OCI-LY7 (cell line): Measurements from ENCODE around the gene PARP3. TPM values are rescaled to one million over a fixed set of nuclear protein-coding genes. Genes with fewer than 3 reads are reported as not detected.

Experiments
- BruUV-seq: library from RNA; stranded (reverse); fragments of 400-500 nt; replicated peaks from 2 replicates; lab custom pipeline; 2021; lab: Mats Ljungman, UMichigan
- CTCF ChIA-PET: fragments of 300-600 bp; sonication (Branson Sonifier 250); formaldehyde crosslinking; loops from one replicate; lab custom pipeline; 2022; ENCODE audit warnings: antibody characterized with exemption; ENCODE audit not compliant: unreplicated experiment; lab: Charles Lee
- POLR2A ChIA-PET: fragments of 300-600 bp; sonication (Branson Sonifier 250); formaldehyde crosslinking; loops from one replicate; lab custom pipeline; 2022; ENCODE audit warnings: antibody characterized with exemption; lab: Charles Lee
- DNase-seq: peaks from one replicate; pipeline ENCODE4 v3.0.0-alpha.2; 2015; ENCODE audit warnings: low spot score
- H2AFZ ChIP-seq: fragments of 200-600 bp; sonication (generic), shearing (Covaris generic); 2 replicates; pipeline ENCODE4 v1.6.1; 2014; ENCODE audit warnings: mild to moderate bottlenecking, antibody characterized with exemption, low read length, moderate library complexity
- H3K27ac ChIP-seq: fragments of 200-600 bp; sonication (generic); 2 replicates; pipeline ENCODE4 v1.5.1; 2014; ENCODE audit warnings: mixed run types, low read depth, mild to moderate bottlenecking, moderate library complexity, low read length, inconsistent platforms; ENCODE audit not compliant: poor library complexity, severe bottlenecking
- H3K36me3 ChIP-seq: fragments of 200-600 bp; sonication (generic); 2 replicates; pipeline ENCODE4 v1.6.1; 2014; ENCODE audit warnings: mild to moderate bottlenecking, antibody characterized with exemption, low read length, moderate library complexity, mixed read lengths; ENCODE audit not compliant: insufficient read depth
- H3K4me1 ChIP-seq: fragments of 200-600 bp; sonication (generic); 2 replicates; pipeline ENCODE4 v1.5.1; 2014; ENCODE audit warnings: mild to moderate bottlenecking, low read length; ENCODE audit not compliant: insufficient read depth, poor library complexity, severe bottlenecking
- H3K4me2 ChIP-seq: fragments of 200-600 bp; sonication (generic); 2 replicates; pipeline ENCODE4 v1.6.1; 2014; ENCODE audit warnings: mild to moderate bottlenecking, low read length
- H3K4me3 ChIP-seq: fragments of 200-600 bp; sonication (generic); 2 replicates; pipeline ENCODE4 v1.5.1; 2014; ENCODE audit warnings: mild to moderate bottlenecking, low read depth, low read length; ENCODE audit not compliant: poor library complexity, severe bottlenecking
- H3K79me2 ChIP-seq: fragments of 200-600 bp; sonication (generic); 2 replicates; pipeline ENCODE4 v1.6.1; 2016; ENCODE audit warnings: low read depth, mild to moderate bottlenecking, low read length, moderate library complexity, mixed read lengths; ENCODE audit not compliant: insufficient read depth
- H3K9me2 ChIP-seq: fragments of 200-600 bp; sonication (generic); 2 replicates; pipeline ENCODE4 v1.6.1; 2016; ENCODE audit warnings: mild to moderate bottlenecking, low read length, mixed read lengths; ENCODE audit not compliant: insufficient read depth
- H3K9me3 ChIP-seq: fragments of 200-600 bp; sonication (generic); 2 replicates; pipeline ENCODE4 v1.6.1; 2014; ENCODE audit warnings: mild to moderate bottlenecking, mixed run types, low read length, mixed read lengths
- H4K20me1 ChIP-seq: fragments of 200-600 bp; sonication (generic); 2 replicates; pipeline ENCODE4 v1.6.1; 2014; ENCODE audit warnings: mild to moderate bottlenecking, antibody characterized with exemption, low read length, moderate library complexity, mixed read lengths; ENCODE audit not compliant: insufficient read depth
- CTCF ChIP-seq: fragments of 200-600 bp; sonication (generic); conservative IDR thresholded peaks from 2 replicates; pipeline ENCODE4 v1.5.1; 2014; ENCODE audit warnings: mild to moderate bottlenecking, antibody characterized with exemption, low read length, moderate library complexity, mixed read lengths
- EZH2phosphoT487 ChIP-seq: fragments of 200-600 bp; sonication (generic); IDR thresholded peaks from 2 replicates; pipeline ENCODE4 v1.6.1; 2018; ENCODE audit warnings: low read depth, borderline replicate concordance, mild to moderate bottlenecking, mixed run types, antibody characterized with exemption, low read length, moderate library complexity, mixed read lengths
- intact Hi-C: fragments of 100-400 bp; cut with micrococcal nuclease; formaldehyde crosslinking; loops from one replicate; pipeline ENCODE4 v1.10.0; 2022; ENCODE audit not compliant: unreplicated experiment
- total RNA-seq, 2 experiments: library from RNA; depleted of rRNA in 1 of 2; stranded (reverse); fragments of >200 nt in 1 of 2; shearing (Covaris generic) in 1 of 2; gene quantifications; 2 replicates each; pipeline ENCODE4 v1.2.3, GENCODE V29; 2014 to 2022

PARP3 gene
- total RNA-seq, 2 experiments from 2014 or later, result 11.9 to 12.0 TPM

DNA sequence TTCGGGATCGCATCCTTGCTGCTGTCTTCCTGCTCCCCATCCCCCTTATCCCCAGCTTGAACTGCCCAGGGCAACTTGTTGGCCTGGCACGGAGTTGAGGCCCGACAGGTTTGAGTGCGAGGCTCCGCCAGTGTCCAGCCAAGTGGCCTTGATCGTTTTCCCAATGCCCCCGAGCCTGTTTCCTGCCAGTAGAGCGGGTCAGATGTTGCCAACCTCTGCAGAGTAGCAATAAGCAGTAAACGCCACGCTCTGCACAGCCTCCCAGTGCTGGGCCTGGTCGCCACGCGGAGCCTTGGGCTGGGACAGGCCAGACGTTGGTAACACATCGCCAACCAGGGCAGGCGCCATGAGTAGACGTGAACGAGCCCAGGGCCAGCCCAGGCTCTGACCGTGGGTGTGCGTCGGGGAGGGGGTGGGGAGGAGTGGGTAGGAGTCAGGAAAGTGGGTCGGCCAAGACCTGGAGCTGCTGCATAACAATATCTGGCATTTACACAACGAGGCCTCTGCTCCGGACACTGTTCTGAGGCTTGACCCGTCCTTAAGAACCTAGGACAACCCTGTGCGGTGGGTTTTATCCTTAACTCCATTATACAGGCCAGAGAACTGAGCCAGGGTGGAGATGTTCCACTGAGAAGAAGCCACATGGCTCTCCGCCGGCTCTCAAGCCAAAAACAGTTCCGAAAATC, 32.3 kb downstream of the PARP3 start:
- no peaks in the 10 kb centered on the region for H3K79me2 ChIP-seq
- peak overlapping the region; percentile 76 for H3K4me3 ChIP-seq
- H3K27ac ChIP-seq, result peak overlapping the region; percentile 30
- H2AFZ ChIP-seq, result peak overlapping the region; percentile 95
- H3K9me2 ChIP-seq, result no peaks in the 10 kb centered on the region
- H3K9me3 ChIP-seq, result no peaks in the 10 kb centered on the region
- no peak for DNase-seq
- intact Hi-C loops, result loop anchor here (1.0 to 2.0 kb wide), 2 partner anchors 20 to 32 kb away; partner anchors contain the start of genes PARP3 and RPL29
- ChIA-PET CTCF (interaction anchor here (0.5 to 1.3 kb wide), 3 partner anchors 12 to 41 kb away, joined by 3 to 4 read pairs (median 4); partner anchors contain the start of gene RRP9), POLR2A (interaction anchor here (0.8 to 0.9 kb wide), 2 partner anchors 32 to 33 kb away, joined by 3 read pairs; partner anchors contain the start of genes PARP3 and RRP9)
- no peaks in the 10 kb centered on the region for H4K20me1 ChIP-seq
- no TSS peak for BruUV-seq
- H3K4me2 ChIP-seq, result peak overlapping the region; percentile 95
- H3K4me1 ChIP-seq, result peaks cover 30% of the 10 kb centered on the region
- H3K36me3 ChIP-seq, result no peaks in the 10 kb centered on the region
- TF ChIP-seq CTCF (peak; percentile 1; the same call in 1 of the 2 replicates), EZH2phosphoT487 (no peak)

- peak within 1 kb of the TSS; percentile 30 for H3K27ac ChIP-seq
- ChIA-PET CTCF (interaction anchor here (1.3 kb wide), 1 partner anchor 34 kb away, joined by 3 read pairs; the partner anchor contains the start of gene RRP9), POLR2A (interaction anchor here (0.7 kb wide), 1 partner anchor 33 kb away, joined by 3 read pairs; the partner anchor contains the start of genes PARP3 and RRP9)
- no peaks in the 10 kb centered on the region for H3K9me3 ChIP-seq
- peak; percentile 72 for DNase-seq
- no peaks in the 10 kb centered on the region for H3K9me2 ChIP-seq
- peak within 1 kb of the TSS; percentile 76 for H3K4me3 ChIP-seq
- H3K4me2 ChIP-seq, result peak within 1 kb of the TSS; percentile 95
- H3K4me1 ChIP-seq, result peaks cover 30% of the 10 kb centered on the region
- no peaks in the 10 kb centered on the region for H4K20me1 ChIP-seq
- no peaks in the 10 kb centered on the region for H3K79me2 ChIP-seq
- no TSS peak for BruUV-seq
- TF ChIP-seq EZH2phosphoT487 (no peak), CTCF (no peak)
- no peaks in the 10 kb centered on the region for H3K36me3 ChIP-seq
- intact Hi-C loops, result loop anchor here (1.0 to 2.0 kb wide), 2 partner anchors 20 to 33 kb away; partner anchors contain the start of genes PARP3 and RPL29
- H2AFZ ChIP-seq, result peak within 1 kb of the TSS; percentile 95
Observed at GRCh38 chr3:51974963-51975851, 33.0 kb downstream of the PARP3 start, which contains the start of gene ABHD14A. Gene ABHD14A (plus strand): TSS chr3:51975064. CDS start chr3:51975136, 72 bp downstream.
